Measurements from ENCODE around the gene DENND1A.

Gene DENND1A

DNA sequence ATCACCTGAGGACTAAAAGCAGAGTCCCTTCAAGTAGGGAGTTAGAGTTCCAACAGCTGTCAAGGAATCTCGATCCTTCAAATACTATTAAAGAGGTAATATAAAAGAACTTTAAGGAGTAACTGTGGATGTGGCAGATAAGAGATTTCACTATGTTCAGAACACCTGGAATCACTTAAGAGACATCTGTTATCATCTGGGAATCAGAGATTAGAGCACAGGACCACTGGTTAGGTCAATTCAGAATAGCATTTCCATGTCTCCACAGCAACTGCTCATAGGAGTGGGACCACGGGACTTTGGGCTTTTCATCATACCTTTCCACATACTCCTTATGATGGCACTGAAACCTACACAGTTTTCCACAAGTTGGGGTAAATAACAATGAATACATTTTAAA lies 216.6 kb downstream of the DENND1A start:
- no peak overlapping the region for H3K4me3 ChIP-seq (ENCODE audit: low read depth, low read length)
- TF ChIP-seq, protein P1, sequence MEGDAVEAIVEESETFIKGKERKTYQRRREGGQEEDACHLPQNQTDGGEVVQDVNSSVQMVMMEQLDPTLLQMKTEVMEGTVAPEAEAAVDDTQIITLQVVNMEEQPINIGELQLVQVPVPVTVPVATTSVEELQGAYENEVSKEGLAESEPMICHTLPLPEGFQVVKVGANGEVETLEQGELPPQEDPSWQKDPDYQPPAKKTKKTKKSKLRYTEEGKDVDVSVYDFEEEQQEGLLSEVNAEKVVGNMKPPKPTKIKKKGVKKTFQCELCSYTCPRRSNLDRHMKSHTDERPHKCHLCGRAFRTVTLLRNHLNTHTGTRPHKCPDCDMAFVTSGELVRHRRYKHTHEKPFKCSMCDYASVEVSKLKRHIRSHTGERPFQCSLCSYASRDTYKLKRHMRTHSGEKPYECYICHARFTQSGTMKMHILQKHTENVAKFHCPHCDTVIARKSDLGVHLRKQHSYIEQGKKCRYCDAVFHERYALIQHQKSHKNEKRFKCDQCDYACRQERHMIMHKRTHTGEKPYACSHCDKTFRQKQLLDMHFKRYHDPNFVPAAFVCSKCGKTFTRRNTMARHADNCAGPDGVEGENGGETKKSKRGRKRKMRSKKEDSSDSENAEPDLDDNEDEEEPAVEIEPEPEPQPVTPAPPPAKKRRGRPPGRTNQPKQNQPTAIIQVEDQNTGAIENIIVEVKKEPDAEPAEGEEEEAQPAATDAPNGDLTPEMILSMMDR (conservative IDR thresholded peaks at IDR 0.05; ENCODE audit: low read depth, low read length): no peak

DNA sequence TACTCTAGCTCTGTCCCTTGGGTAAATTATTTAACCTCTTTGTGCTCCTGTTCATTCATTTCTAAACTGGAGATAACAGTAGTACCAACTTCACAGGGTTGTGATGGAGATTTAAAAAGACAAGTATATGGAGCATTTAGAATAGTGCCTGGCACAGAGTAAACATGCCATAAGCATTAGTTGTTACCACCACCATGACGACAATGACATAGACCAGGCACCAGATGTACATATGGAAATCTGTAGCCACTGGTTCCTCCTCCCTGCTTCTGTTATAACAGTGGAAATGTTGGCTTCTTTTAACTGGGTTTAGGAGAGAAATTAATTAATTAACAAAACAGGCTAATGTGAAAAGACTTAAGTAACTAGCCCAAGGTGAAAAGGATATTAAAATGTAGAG lies 217.5 kb downstream of the DENND1A start:
- no peak for DNase-seq (ENCODE audit: low read depth)
- H3K4me3 ChIP-seq (ENCODE audit: low read depth, low read length): no peak overlapping the region
- TF ChIP-seq, protein P1 (conservative IDR thresholded peaks at IDR 0.05; ENCODE audit: low read depth, low read length): no peak

More for the DNA sequence above, 216.6 kb downstream of the DENND1A start:
- DNase-seq (ENCODE audit: low read depth): no peak

DNA sequence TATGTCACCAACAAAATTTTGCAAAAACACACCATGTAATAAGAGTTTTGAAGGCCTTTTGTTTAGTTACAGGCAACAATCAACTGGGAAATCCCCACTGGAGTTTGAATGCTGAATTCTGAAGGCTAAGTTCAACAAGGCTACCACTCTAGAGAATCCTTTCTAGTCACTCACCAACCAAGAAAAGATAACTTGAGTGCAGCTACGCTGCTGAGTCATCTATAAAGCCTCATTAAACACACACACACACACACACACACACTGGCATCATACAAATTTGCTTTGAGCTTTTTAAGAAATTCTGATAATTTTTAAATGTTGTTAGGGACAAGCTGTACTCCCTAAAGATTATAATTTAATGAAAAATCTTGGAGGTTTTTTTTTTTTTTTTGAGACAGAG lies 219.6 kb downstream of the DENND1A start:
- TF ChIP-seq, protein P1 (conservative IDR thresholded peaks at IDR 0.05; ENCODE audit: low read depth, low read length): no peak
- no peak overlapping the region for H3K4me3 ChIP-seq (ENCODE audit: low read depth, low read length)
- peak; percentile 89 for DNase-seq (ENCODE audit: low read depth)

DNA sequence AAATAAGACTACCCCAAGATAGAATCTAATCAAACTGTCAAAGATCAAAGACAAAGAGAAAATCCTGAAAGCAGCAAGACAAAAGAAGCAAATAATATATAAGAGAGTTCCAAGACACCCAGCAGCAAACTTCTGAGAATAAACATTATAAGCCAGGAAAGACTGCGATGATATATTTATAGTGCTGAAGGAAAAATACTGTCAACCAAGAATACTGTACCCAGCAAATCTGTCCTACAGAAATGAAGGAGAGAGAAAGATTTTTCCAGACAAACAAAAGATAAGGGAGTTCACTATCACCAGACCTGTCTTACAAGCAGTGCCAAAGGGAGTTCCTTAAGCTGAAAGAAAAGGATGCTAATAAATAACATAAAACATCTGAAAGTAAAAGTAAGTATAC lies 227.4 kb downstream of the DENND1A start:
- no peak for DNase-seq (ENCODE audit: low read depth)
- TF ChIP-seq, protein P1 (conservative IDR thresholded peaks at IDR 0.05; ENCODE audit: low read depth, low read length): no peak
- no peak overlapping the region for H3K4me3 ChIP-seq (ENCODE audit: low read depth, low read length)

DNA sequence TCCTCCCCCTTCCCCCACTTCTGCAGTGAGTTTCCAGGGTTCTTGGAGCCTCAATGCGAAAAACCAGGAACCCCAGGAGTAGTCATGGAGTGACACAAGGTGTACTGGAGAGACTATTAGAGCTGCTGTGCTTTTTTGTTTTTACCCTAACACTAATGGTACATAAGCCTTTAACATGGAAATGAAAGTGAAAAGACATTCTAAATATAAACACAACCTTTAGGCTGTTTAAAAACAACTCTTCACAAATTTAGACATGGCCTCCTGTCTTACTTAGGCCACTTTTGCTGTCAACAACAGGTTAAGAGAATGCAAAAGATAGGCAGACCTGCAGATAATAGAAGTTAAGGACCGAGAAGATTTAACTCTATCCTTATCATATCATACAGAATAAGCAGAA lies 232.2 kb downstream of the DENND1A start:
- no peak for DNase-seq (ENCODE audit: low read depth)
- no peak overlapping the region for H3K4me3 ChIP-seq (ENCODE audit: low read depth, low read length)
- TF ChIP-seq, protein P1 (conservative IDR thresholded peaks at IDR 0.05; ENCODE audit: low read depth, low read length): no peak

DNA sequence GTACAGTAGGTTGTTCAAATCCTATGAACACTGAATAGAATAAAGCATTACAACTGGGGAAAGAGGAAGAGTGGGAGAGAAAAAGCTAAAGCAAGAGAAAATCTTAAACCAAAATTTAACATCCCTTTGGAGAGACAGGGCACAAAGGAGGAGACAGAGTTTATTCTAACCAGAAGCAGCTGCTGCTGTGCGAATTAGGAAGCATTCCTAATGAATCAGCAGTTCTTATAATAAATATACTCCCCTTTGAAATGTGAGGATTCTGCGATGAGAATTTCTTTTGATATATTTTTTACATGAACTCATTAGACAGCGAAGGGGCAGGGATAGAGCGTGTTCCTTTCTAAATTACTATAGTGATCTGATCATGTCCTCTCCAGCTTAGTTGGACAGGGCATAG lies 233.4 kb downstream of the DENND1A start:
- no peak for DNase-seq (ENCODE audit: low read depth)
- no peak overlapping the region for H3K4me3 ChIP-seq (ENCODE audit: low read depth, low read length)
- TF ChIP-seq, protein P1 (conservative IDR thresholded peaks at IDR 0.05; ENCODE audit: low read depth, low read length): no peak

DNA sequence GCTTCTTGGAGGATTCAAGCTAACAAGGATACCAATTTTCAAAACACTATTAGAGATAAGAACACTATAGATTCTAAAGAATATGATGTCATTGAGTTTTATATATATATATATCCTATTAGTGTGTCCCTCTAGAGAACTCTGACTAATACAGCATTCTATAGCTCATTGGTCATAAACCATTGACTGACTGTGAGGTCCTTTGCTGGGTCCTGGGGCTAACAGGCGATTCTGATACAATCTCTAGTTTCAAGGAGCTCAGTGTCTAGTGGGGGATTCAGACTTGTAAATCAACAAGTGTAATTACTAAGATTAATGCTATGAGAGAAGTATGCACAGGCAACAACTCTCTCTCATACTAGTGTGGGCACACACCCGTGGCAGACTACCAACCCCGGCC lies 234.5 kb downstream of the DENND1A start:
- DNase-seq (ENCODE audit: low read depth): no peak
- H3K4me3 ChIP-seq (ENCODE audit: low read depth, low read length): no peak overlapping the region
- TF ChIP-seq, protein P1 (conservative IDR thresholded peaks at IDR 0.05; ENCODE audit: low read depth, low read length): no peak
